Hair follicular keratinocyte (primary cell): ENCODE results near the gene LRRC57. TPM values are rescaled to one million over a fixed set of nuclear protein-coding genes. Genes with fewer than 3 reads are reported as not detected.

Source experiments
- total RNA-seq: library from RNA; depleted of rRNA; stranded (reverse); fragments of >200 nt; gene quantifications from 2 replicates; pipeline ENCODE4 v1.2.3, GENCODE V29; 2015

The LRRC57 gene
- total RNA-seq = 10.0 and 17.8 TPM in 2 replicates

DNA sequence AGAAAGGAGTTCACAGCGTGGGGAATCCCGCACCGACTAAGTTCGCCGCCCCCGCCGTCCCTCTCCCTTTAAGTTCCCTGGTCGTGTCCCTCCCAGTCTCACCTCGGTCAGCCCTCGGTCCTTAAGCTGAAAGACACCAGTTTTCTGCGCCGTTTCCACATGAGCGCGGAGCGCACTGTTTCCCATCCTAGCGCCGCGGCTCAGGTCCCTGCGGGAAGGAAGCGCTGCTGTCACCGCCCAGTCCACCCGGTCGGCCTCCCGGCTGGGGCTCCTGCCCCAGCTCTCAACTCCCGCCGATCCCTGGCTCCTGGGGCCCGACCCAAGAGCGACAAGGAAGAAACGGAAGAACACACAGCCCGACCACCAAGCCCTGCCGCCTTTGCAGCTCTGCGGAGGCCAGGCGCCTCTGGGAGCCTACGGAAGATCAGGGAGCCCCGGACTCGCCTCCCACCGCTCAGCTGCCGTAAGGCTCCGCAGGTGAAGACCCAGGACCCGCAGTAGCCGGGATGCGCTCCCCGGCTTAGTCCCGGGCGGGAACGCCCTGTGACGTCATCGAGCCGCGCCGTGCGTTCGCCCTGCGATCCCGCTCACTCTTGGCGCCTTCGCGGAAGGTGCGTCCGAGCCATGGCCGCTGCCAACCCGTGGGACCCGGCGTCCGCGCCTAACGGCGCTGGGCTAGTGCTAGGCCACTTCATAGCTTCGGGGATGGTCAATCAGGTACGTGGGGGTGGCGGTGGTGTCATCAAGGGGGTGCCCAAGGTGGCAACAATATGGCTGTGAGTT lies at the start of gene LRRC57, which contains the start of gene HAUS2:
Gene LRRC57, minus strand, starts transcription at position 545 of the 783 bp plus-strand sequence. Its CDS starts 359 bp downstream, at position 186.
Gene HAUS2, plus strand, starts transcription at position 590 of the 783 bp plus-strand sequence. Its CDS starts 35 bp downstream, at position 625.

DNA sequence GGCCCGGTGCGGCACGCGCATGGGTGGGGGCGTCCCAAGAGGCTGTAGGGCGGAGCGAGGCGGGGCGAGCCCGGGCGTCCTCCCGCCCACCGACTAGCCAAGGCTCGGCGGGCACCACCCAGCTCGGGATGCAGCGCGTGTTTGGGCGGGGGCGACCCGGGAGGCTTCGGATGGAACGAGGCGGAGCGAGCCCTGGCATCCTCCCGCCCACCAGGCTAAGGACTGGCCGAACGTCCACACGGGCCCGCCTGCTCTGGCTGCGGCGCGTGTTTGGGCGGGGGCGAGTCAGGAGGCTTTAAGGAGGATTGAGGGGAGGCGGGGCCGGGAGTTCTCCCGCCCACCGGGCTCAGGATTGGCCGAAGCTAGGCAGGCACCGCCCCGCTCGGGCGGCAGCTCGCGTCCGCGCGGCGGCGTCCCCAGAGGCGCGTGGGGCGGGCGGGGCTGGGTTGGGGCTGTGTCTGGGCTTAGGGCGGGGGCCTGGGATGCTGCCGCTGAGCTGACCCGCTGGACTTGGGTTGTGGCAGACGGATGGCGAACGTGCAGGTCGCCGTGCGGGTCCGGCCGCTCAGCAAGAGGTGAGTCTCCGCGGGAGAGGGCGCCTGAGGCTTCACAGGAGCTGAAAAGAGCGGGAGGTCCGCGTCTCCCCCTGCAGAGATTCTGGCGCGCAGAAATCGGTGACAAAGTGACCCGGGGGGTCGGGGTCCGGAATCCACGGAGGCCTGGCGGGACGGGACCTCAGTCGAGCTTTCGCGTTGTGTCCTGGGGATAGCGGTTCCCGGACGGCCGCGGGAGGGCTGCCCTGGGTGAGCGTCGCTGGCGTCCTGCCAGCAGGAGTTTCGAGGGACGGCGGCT lies 26.8 kb upstream of the LRRC57 start, which contains the start of gene STARD9:
Gene STARD9, plus strand, starts transcription at position 419 of the 852 bp plus-strand sequence. Its CDS starts 110 bp downstream, at position 529.

DNA sequence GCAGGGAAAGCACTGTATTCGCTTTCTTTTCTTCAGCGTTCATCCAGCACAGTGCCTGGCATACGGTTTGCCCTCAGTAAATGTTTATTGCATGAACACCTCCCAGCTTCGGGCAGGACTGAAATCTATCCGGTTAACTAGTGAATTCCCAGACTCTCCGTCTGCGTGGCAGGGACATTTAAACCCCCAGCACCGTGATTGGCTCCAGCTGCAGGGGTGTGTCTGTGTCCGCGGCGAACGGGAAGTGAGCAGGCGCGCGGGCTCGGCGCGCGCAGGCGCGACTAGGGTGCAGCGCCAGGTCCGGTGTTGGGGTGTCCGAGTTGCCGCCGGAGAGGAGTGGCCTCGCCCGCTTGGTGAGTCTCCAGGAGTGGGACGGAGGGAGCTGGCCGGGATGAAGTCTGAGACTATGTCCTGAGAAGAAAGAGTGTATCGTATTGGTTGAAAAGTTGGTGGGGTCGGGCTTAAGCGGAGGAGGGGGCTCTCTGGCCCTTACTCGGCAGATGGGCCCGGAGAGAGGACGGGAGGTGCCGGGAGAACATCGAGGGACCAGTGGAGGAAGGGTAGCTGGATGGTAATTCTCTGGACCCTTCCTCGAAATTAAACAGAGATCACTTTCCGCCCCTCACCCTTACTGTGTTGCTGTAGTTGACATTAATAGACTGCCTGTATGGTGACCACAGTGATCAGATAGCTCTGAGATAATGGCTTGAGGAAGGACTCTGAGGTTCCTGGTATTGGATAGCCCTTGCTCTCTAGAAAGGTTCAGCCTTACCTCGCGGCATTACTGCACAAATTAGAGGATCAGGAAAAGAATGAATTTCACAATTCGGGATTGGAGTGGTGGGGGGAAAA lies 53.0 kb downstream of the LRRC57 start, which contains the start of gene SNAP23:
Gene SNAP23, plus strand, starts transcription at position 274 of the 852 bp plus-strand sequence. CDS start 16,213 bp downstream, outside the sequence.

DNA sequence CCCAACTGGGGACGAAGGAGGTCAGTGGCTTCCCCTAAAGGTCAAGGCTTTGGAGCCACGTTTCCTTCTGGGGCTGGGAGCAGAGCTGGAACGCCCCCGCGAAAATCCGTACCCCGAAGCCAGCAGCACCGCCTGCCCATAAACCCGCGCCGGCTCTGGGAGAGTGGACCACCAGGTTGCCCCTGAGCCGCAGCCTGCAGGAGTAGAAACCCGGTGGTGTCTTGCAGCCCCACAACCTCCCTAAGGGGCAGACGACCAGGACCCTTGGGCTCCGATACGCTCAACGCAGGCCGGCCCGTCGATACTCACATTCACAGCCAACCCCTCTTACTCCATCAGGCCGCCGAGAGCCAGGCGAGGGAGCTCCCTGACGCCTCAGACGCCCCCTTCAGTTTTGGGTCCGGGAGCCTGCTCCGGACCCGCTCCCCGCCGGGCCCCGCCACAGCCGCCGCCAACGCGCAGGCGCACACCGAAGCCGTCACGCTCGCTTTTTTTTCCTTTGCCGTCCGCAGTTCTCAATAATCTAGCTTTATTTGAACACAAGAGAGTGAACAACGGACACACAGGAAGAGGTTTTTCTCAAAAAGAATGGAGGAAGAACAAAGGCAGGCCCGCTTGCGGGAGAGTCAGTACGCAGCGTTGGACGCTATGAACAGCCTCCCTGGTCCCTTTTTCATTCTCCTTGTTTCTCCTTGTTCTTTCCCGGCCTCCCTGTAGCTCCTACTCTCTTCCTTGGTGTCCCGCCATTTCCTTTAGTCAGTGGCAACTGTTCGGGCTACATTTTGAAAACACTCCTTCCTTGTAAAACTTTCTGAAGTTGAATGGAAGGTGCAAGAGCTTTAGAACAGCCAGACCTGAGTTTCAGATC lies 57.7 kb downstream of the LRRC57 start, which contains the start of gene ZNF106:
Gene ZNF106, minus strand, starts transcription at position 471 of the 868 bp plus-strand sequence. CDS start 18,852 bp downstream, outside the sequence.

Other genes starting within 250 kb of the LRRC57 start
- gene CAPN3, start 189.3 kb downstream of the LRRC57 start, total RNA-seq = 0.99 and 1.6 TPM in 2 replicates
- gene ZNF106, start 57.7 kb downstream of the LRRC57 start, total RNA-seq = 19.3 and 25.7 TPM in 2 replicates
- gene SNAP23, start 53.2 kb downstream of the LRRC57 start, total RNA-seq = 56.9 and 57.2 TPM in 2 replicates
- gene HAUS2, start within 50 bp of the LRRC57 start, total RNA-seq = 35.3 and 48.3 TPM in 2 replicates
- gene STARD9, start 26.8 kb upstream of the LRRC57 start, total RNA-seq = 1.2 and 1.7 TPM in 2 replicates
- 8.6 and 9.8 TPM in 2 replicates for gene CDAN1, start 188.3 kb upstream of the LRRC57 start, total RNA-seq